GM18498 (cell line): Measurements from ENCODE around the gene TMSB15B.
A peak's percentile ranks its signal among the peaks of the same experiment; 100 is the strongest.
"Not testable (repeated sequence)": the region's sequence is repeated elsewhere in the genome, so short reads cannot be mapped to it uniquely, and the experiment has no call there.

Source experiments
- ATAC-seq: cut with Tn5 transposase; IDR thresholded peaks from one replicate; pipeline ENCODE4 v1.9.1; 2021; ENCODE audit warnings: mild to moderate bottlenecking, moderate library complexity; ENCODE audit not compliant: unreplicated experiment

TMSB15B gene

DNA sequence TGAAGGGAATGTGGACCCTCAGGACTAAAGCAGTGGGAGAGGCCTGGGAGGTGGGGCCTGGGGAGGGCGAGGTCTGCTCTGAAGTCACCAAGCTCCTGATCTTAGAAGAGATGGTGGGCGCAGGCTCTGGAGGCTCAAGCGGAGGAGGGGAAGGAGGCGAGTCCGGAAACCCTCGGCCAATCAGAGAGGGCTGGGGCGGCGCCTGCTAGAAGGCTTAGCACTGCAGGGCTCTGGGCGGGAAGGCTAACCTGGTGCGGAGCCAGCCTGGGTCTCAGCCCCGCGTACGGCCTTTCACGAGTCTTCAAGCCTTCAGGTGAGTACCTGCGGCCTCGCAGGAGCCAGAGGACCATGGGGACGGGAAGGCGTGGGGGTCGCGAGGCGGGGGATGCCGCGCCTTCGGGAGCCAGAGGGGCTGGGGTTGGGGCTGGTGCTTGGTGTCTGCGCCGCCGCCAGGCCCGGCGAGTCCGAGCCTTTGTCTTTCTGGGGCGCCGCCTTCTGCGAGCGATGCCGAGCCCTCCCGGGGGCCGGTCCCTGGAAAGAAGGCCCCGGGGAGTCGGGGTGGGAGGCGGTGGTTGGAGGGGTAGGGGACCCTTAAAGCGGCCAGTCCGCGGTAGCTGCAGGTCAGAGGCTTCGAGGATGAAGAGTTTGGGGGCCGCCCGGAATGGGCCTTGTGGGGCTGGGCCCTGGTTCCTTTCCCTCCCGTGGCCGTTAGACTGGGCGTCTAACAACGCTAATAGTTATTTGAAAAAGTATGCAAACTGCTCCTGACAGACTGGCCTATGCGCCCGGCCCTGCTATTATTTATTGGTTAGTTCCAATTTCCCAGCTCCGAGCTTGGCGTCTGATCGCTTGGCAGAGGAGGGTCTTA, at the start of gene TMSB15B:
TSS of gene TMSB15B (plus strand) at position 217 of the 868 bp plus-strand sequence.
- ATAC-seq: peak; percentile 99

DNA sequence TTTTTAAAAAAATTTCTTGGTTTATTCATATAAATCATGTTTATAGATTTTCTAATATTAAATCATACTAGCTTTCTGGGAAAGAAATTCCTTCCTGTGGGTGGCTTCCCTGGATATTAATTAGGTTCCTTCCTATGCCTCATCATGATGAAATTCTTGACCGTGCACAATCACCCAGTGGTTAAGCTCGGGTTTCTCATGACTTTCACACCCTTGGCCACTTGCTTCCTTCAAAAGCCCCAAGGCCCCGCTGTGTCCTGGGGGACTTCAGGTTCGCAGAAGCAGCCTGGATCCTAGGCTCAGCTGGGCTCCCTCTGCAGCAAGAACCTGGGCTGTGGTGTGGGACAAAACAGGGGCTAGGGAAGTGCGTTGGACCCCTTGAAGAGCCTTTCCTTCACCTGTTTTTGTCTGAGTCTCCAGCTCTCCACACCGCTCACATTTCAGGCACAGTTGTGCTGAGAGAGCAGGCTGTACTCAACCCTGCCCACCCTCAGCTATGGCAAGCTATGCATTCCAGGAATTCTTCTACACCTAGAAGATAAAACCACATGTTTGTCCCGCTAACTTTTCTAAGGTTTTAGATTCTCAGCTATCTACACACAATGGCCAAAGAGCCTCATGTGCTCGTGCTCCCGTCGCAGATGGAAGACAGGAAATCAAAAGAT, 48.9 kb upstream of the TMSB15B start:
- no peak for ATAC-seq

DNA sequence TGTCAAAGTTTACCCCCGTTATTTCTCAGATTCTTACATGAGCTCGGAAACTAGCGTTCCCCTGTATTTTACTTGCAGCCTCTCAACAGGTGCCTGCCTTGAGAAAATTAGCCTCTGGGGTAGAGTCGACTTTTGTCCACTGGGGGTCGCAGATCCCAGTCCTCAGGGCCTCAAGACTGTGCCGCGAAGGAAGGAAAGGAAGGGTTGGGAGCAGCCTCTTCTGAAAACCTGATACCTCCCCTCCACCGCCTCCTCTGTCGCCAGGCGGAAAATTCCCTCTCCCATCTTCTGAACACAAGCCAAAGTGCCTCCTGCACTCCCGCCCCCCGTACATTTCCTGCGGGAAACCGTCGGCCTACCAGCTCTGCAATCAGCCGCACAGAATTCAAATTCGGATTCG, 44.4 kb upstream of the TMSB15B start:
- ATAC-seq: peak; percentile 36

DNA sequence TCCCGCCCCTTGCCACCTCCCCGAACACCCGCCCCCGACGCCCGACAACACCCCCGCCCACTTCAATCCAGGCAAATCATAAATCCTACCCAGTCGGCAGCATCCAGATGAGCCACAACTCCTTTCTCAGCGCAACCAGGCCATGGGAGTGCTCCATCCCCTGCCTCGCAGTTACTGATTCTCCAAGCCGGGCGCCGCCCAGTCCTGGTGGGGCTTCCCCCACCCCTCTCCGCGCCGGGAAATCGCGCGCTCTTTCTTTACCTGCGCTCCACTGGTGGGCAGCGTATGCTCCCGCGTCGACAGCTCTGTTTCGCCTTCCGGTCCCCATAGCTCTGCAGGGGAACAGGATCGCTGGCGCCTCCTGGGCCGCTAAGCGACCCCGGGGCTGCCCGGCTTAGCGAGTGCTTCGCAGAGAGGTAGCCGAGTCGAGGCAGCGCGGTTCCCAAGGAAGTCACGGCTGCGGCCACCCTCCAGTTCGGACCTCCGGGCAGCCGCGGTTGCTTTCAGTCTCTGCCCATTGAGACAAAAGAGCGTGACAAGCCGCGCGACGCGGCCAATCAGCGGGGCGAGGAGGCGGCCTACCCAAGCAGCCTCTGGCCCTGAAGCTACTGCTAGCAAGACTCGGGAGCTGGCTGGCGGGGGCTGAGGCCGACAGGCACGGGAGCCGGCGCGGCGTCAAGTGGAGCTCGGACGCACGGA, 43.7 kb upstream of the TMSB15B start:
- peak; percentile 66 for ATAC-seq

DNA sequence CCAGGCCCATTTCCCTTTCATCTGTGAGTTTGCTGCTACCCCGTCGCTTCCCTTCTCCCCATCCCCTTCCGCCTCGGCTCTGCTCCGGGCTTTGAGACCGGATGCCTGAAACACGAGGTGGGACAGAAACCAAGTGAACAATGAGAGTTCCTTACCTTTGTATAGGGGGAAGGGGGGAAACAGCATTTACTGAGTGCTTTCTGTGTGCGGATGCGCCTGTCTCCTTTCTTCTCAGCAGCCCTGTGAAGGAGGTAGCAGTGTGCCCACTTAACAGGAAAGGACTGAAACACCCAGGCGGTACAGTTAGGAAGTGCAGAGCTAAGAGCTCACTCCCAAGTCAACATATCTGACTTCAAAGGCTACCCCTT, 43.2 kb upstream of the TMSB15B start:
- peak; percentile 56 for ATAC-seq

DNA sequence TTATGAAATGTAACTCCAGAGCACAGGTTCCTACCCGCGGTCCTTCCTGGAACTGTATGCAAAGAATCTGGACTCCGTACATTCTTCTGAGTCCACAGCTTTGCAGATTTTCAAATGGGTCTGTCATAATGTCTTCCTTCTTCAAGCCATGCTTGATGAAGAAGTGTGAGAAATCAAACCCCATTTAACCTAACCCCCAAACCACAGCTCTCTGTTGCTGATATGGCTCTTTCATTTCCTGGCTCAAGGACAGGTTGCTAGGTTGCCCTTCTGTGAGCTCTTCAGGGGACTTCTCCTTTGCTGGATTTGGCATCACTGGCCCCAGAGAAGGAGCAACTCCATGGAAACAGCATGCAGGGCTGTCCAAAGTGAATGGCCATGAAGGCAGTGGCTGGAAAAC, 41.9 kb upstream of the TMSB15B start:
- ATAC-seq: peak; percentile 66

DNA sequence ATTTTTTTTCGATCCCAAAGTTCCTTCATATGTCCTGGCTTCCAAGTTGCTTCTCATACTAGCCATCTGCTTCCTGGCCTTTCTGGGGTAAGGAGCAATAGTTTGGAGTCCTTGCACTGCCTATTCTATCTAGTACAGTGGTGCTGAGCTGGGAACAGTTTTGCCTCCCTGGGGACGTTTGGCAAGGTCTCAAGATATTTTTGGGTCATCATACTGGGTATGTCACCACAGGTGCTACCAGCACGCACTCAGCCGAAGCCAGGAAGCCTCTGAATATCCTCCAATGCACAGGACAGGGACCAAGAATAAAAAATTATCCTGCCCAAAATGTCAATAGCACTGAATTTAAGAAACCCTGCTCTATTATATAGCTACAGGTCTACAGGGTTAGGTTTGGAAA, 35.4 kb upstream of the TMSB15B start:
- ATAC-seq: no peak

DNA sequence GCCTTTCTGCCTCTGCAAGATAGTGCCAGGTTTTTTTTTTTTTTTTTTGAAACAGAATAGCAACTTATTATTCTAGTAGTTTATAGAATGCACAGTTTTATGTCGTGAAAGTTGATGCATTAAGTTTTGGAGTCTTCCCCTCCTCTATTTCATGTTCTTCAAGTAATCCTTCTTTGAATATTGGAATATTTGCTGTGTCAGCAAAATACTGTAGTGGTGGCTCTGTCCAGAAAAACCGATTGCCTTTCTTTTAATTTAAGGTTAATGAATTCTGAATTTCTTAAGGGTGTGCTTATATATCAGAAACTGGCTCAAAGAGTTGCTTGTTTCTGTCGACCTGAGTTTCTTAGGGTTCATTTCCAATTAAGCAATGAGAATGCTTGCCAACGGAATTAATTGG, 34.8 kb upstream of the TMSB15B start:
- ATAC-seq: no peak

DNA sequence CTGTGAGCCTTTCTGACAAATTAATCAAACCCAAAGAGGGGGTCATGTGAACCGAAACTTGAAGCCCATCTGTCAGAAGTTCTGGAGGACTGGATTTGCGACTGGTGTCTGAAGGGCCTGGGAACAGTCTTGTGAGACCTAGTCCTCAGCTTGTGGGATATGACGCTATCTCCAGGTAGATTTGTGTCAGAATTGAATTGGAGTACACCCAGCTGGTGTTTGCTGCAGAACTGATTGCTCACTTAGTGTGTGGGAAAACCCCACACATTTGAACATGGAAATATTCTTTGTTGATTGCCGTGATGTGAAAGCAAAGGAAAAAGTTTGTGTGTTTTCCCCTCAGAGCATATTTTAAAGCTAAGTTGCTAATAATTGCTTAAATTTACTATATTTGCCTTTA, 30.3 kb upstream of the TMSB15B start:
- peak; percentile 76 for ATAC-seq

DNA sequence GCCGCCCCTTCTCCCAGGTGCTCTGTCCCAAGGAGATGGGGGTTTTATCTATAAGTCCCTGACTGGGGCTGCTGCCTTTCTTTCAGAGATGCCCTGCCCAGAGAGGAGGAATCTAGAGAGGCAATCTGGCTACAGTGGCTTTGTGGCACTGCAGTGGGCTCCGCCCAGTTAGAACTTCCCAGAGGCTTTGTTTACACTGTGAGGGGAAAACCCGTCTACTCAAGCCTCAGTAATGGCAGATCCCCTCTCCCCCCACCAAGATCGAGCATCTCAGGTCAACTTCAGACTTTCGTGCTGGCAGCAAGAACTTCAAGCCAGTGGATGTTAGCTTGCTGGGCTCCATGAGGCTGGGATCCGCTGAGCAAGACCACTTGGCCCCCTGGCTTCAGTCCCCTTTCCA, 22.2 kb upstream of the TMSB15B start:
- not testable (repeated sequence) for ATAC-seq

DNA sequence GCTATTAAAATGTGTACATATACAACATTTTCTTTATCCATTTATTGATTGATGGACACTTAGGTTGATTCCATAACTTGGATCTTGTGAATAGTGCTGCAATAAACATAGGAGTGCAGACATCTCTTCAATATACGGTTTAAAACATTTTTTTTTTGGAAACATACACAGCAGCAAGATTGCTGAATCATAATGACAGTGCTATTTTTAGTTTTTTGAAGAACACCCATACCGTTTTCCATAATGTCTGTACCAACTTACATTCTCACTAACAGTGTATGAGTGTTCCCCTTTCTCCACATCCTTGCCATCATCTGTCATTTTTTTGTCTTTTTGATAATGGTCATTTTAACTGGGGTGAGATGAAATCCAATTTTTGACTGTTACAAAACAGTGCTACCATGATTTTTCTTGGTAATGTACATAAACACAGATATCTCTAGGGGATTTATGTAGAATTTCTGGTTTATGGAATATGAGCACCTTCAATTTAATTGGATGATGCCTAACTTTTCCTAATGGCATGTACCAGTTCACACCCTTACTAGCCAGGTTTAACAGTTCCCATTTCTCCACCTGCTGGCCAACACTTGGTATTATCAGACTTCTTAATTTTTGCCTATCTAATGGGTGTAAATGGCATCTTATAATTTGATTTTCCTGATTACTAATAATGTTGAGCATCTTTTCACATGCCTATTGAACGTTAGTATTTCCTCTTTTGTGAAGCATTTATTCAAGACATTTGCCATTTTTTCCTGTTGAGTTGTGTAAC, 21.0 kb upstream of the TMSB15B start:
- ATAC-seq: no peak

DNA sequence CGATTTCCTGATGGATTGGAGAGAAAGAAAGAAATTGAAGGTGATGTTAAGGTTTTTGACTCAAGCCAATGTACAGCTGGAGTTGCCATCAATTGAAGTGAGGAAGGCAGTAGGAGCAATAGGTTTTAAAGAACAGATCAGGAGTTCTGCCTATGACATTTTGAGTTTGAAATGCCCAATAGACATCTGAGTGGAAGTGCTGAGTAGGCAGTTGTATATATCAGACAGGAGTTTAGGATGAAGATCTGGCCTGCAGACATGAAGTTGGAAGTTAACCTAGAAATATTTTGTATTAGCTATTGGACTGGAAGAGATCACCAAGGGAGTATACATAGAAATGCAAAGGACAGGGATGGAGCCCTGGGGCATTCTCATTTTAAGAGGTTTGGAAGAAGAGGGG, 12.9 kb upstream of the TMSB15B start:
- ATAC-seq: no peak

DNA sequence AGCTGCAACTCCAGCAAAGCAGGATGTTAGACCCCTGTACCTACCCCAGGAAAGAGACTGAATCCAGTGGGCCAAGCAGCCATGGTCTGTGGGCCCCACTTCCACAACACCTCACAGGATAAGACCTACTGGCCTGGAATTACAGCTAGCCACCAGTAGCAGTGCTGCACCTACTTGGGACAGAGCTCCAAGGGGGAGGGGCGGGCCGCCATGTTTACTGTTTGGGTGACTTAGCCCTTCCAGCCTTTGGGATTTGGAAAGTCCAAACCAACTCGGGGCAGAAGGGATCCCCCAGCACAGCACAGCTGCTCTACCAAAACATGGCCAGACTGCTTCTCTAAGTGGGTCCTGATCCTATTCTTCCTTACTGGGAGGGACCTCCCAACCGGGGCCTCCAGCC, 9.1 kb upstream of the TMSB15B start:
- no peak for ATAC-seq

DNA sequence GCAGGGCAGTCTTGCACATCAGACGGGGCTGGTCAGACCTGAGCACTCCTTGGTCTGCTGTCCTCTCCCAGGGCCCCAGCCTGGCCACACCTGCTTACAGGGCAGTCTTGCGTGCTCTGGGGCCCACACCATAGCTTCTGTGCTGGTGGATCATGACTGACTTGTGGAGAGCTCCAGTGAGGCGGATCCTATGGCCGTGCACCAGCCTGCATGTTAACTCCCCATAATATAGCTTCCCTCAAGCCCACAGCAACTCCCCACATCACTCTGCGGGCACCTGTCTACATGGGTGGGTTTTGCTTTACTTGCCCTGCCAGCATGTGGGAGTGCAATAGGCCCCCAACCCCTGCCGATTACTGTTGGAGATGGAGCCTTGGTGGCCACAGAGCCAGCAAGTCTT, 8.2 kb upstream of the TMSB15B start:
- no peak for ATAC-seq

DNA sequence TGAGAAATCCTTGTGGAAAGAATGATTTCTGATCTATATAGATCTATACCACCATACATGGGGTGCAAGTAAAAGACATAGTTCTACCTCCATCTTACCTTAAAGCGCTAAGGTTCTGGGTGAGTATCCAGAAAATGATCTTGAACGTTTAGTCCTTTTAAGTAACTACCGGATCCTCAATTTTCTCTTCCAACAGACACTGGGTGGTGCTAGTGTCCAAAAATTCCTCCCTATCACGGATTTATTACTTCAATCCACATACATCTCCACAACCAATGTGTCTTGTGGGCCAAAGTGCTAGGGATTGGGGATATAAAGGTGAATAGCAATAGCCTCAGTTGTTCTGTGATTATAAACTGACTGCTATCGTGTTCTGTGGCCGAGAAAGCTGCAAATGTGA, 1.8 kb upstream of the TMSB15B start:
- ATAC-seq: not testable (repeated sequence)

DNA sequence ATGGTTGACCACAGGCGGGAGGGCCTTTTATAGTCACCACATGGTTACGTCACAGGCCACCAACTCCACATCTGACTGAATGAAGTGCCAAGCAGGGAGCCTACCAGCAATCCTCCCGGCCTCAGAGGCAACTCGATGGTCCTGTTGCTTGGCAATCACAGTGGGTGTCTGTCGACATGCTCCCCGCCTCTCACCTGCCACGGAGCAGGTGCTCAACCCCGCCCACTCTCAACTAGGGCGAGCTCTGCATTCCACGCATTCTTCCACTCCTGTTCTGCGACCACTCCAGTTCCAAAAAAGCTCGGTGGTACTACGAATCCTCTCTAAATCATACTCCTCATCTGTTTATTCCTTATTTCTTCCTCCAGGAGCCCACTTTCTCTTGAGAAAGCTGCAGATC, 21.1 kb downstream of the TMSB15B start:
- ATAC-seq: not testable (repeated sequence)

DNA sequence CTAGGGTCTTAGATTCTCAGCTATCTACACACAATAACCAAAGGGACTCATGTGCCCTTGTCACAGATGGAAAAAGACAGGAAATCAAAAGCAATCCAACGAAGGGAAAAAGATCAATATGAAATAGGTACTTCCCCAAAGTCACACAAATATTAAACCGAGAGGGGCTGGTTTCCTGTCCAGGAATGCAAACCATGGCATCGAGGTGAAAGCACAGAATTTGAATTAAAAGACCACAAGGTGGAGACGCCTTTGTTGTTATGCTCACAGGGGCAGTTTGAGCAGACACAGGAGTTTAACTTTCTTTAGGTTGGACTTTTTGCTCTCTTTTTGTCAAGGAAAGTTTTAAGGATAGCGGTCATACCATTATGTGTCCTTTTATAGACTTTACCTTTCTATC, 36.8 kb downstream of the TMSB15B start:
- ATAC-seq: peak; percentile 82

DNA sequence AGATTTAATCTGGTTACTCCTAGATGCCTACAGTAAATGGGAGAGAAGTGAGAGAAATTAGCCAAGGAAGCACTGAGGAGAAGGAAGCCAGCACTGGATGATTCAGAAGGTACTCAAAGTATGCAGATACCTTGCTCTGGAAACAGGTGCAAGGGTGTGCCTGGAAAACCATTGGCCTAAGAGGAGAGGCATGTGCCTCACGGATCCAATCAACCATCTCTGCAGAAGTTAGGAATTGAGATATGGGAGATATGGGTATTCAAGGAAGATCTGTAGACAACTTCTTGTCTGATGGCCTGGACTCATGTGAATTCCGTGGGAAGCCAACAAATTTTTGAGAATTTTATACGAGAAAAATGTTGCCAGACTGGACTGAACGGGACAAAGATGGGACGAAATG, 46.4 kb downstream of the TMSB15B start:
- ATAC-seq: no peak

DNA sequence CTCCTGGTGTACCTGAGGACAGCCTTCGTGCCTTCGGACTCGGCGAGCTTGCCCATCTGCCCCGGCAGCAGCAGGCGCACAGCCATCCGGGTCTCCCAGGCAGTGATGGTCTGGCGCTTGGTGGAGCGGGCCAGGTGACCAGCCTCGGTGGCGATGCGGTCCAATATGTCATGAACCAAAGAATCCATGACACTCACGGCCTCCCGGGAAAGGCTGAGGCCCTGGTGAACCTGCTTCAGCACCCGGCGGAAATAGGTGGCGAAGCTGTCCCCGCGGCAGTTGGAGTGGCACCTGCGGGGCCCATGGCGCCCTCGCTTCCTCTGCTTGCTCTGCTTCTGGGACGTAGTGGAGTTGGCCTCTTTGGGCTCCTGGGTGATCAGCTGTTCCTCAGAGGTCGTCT, 50.7 kb downstream of the TMSB15B start:
- ATAC-seq: no peak

DNA sequence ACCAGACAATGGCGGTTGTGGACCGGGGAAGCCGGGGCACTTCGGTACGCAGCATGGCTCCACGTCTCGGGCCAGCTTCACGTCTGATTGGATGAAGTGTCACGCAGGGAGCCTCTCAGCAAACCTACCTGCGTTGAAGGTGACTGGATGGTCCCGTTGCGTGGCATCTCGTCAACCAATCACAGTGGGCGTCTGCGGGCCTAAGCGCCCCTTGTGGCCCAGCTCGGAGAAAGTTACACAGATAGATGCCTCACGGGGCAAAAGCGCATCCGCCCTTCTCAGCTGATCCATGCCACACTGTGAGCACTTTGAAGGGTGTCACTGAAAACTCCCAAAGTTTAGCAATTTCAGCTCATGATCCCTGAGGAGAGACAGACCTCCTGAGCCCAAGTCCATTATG, 51.2 kb downstream of the TMSB15B start, which contains the start of gene H2BW1:
TSS of gene H2BW1 (minus strand) at position 103 of the 400 bp plus-strand sequence. CDS start 132 bp downstream, outside the sequence.
- no peak for ATAC-seq

DNA sequence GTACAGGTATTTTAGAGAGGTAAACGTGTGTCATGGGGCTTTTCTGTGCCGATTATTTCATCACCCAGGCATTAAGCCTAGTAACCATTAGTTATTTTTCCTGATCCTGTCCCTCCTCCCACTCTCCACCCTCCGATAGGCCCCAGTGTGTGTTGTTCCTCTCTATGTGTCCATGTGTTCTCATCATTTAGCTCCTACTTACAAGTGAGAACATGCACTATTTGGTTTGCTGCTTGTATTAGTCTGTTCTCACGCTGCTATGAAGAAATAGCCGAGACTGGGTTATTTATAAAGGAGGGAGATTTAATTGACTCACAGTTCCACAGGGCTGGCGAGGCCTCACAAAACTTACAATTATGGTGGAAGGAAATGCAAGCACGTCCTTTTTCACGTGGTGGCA, 53.1 kb downstream of the TMSB15B start:
- not testable (repeated sequence) for ATAC-seq
